ENCODE measurements around the gene MUC2. TPM values are rescaled to one million over a fixed set of nuclear protein-coding genes. Genes with fewer than 3 reads are reported as not detected.

MUC2 gene
- total RNA-seq, 1 experiment from 2014 or later, result 0.47 TPM

DNA sequence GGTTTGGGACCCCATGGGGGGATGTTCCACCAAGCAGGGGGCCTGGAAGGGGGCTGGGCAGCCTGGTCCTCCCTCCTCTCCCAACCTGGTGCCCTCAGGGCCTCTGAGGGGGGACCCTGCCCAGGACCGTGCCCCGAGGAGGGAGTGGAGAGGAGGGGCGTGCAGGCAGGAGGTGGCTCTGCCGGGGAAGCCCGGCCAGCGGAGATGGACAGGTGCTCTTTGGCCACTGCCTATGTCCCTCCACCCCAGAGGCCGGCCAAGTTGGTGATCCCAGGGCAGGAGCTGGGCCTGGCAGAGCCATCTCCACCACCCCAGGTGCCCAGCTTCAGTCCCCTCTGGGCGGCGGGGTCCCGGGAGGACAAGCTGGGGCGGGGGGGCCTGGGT is 2.4 kb downstream of the MUC2 start (continued):
- TF ChIP-seq CTCF (IDR thresholded peaks at IDR 0.05 in 2 of 3, conservative IDR thresholded peaks at IDR 0.05 in 1 of 3; ENCODE audit: borderline replicate concordance in 1 of 3, insufficient read depth in 1 of 3, low read depth in 2 of 3, low read length in 2 of 3), result no peak
- no peak for TF ChIP-seq SRF (IDR thresholded peaks at IDR 0.05; ENCODE audit: low read depth)
- TF ChIP-seq EZH2phosphoT487 (IDR thresholded peaks at IDR 0.05; ENCODE audit: borderline replicate concordance), result no peak

DNA sequence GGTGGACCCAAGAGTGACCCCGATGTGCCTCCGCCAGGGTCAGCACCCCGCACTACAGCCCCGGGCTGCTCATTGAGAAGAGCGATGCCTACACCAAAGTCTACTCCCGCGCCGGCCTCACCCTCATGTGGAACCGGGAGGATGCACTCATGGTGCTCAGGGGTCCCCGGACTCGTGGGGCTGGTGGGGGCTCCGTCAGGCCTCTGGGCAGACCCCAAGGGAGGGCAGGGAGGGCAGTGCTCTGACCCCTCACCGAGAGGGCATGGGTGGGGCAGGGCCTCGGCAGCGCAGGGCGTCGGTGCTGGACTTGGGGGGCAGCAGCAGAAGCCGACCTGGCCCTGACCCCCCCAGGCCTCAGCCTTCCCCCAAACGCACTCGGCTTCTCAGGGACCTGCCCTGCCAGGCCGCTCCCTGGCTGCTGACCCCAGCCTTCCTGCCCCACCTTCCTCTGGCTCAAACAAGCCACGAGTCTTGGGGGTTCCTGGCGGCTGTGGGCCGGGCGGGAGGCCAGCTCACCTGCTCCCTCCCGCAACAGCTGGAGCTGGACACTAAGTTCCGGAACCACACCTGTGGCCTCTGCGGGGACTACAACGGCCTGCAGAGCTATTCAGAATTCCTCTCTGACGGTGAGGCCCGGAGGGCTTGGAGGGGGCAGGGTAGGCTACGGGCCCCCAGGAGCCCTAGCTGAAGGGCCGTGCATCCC is 2.9 kb downstream of the MUC2 start:
- H3K36me3 ChIP-seq (ENCODE audit: control insufficient read depth in 1 of 2, insufficient read depth in 2 of 2, low read length in 2 of 2), result no peaks in the 10 kb centered on the region
- no peaks in the 10 kb centered on the region for H3K27me3 ChIP-seq (ENCODE audit: insufficient read depth, low read length)
- no TSS peak for BruUV-seq (replicated peaks)
- H4K20me1 ChIP-seq (ENCODE audit: insufficient read depth), result no peaks in the 10 kb centered on the region
- DNase-seq (ENCODE audit: low read depth, low spot score) (no peak), ATAC-seq (no peak)
- ChIA-PET RAD21 (ENCODE audit: low non-redundant PET in 1 of 2, low total read pairs in 2 of 2, uncharacterized antibody in 2 of 2, unreplicated experiment in 2 of 2) (no interaction called here), POLR2A (no interaction called here), CTCF (no interaction called here)
- H3K4me1 ChIP-seq (ENCODE audit: control insufficient read depth in 1 of 2, insufficient read depth in 2 of 2, low read length in 2 of 2), result peaks cover 13 to 18% of the 10 kb centered on the region in 2 experiments
- no peak overlapping the region for H3K4me3 ChIP-seq (replicated peaks in 1 of 2; ENCODE audit: low read depth in 1 of 2, low read length in 2 of 2)
- no peak overlapping the region for H3K27ac ChIP-seq (ENCODE audit: low read depth, low read length)
- intact Hi-C loops (cut with micrococcal nuclease), result no loop called here
- H2AFZ ChIP-seq (ENCODE audit: low read depth, low read length, poor library complexity, severe bottlenecking), result no peak overlapping the region
- H3K9ac ChIP-seq (ENCODE audit: low read length), result no peak overlapping the region
- H3K4me2 ChIP-seq (ENCODE audit: low read length), result no peak overlapping the region
- H3K9me2 ChIP-seq (ENCODE audit: insufficient read depth), result no peaks in the 10 kb centered on the region
- H3K9me3 ChIP-seq (ENCODE audit: control insufficient read depth in 1 of 2, insufficient read depth in 1 of 2, low read depth in 1 of 2, low read length in 2 of 2), result no peaks in the 10 kb centered on the region
- no peaks in the 10 kb centered on the region for H3K79me2 ChIP-seq (ENCODE audit: insufficient read depth, low read length)
- TF ChIP-seq ELF1 (IDR thresholded peaks at IDR 0.05; ENCODE audit: borderline replicate concordance, low read depth), result no peak
- TF ChIP-seq POLR2A (IDR thresholded peaks at IDR 0.05; ENCODE audit: borderline replicate concordance, extremely low read depth, insufficient read depth, insufficient read length), result no peak
- no peak for TF ChIP-seq EZH2phosphoT487 (IDR thresholded peaks at IDR 0.05; ENCODE audit: borderline replicate concordance)
- TF ChIP-seq EGR1 (IDR thresholded peaks at IDR 0.05; ENCODE audit: low read depth), result no peak
